Measurements from ENCODE around the gene UGT1A5.
"Not testable (repeated sequence)": the region's sequence is repeated elsewhere in the genome, so short reads cannot be mapped to it uniquely, and the experiment has no call there.

UGT1A5 gene

DNA sequence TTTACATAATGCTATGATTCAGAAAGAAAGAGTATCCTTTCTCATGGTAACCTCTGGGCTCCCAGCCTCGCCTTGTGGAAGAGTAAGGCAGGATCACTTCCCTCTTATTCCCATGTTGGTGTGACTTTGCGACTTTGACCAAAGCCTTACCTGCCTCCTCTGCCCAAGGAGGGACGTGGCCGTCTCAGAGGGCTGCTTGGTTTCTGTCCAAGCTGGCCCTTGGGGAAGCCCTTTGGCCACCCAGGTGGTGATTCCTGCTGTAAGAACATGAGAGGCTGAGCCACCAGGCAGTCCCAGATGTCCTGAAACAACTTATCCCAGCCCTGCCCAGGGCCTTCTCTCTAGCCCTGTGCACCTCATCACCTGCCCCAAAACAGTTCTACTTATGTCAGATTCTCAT is 14.0 kb upstream of the UGT1A5 start:
- no peak for DNase-seq

DNA sequence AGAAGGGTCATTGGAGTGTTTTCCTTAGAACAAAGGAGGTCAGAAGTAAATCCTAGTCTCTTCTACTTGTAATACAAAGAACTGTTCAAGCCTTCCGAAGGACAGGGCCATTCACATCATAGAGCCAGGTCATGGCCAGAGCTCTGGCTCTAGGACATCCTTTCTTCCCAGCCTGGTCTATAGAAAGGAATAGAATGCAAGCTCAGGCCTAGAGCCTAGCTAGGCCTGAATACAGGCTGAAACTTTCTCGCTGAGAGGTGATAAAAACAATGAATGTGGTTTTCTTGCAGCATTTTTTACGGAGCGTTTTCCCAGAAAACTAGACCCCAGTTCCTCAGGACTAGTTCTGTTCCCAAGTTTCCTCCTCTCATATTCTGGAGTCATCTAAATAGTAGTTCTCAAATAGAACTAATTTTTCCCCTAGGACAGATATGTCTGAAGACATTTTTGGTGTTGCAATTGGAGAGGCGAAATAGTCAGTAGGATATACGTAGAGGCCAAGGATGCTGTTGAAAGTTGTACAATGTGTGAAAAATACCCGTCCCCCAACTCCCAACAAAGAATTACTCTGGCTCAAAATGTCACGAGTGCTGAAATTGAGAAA is 13.2 kb upstream of the UGT1A5 start:
- DNase-seq: no peak

DNA sequence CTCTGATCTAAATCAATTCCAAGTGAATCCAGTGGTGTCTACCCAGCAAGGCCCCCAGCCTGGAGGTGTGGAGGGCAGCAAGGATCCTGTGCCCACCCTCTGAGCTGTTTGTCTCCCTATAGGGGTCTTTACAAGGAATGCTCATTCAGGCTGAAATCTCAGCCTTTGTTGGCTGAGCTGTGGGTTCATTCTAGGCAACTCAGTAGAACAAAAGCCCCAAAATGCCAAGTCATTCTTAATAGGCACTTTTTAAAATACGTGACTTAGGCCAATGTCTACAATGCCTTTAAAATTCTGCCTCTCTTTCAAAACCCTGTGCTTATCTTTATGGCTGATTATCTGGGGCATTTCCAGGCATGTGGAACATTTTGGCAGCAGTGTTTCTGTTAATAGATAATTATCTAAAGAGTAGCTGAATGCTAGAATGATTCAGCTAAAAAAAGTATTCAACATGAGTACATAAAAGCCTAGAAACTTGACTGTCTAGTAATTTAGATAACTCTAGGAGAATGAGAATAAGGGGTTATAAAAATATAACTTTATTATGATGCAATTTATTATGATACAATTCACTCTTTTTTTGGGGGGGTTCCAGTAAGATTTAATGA is 12.6 kb upstream of the UGT1A5 start:
- no peak for DNase-seq

DNA sequence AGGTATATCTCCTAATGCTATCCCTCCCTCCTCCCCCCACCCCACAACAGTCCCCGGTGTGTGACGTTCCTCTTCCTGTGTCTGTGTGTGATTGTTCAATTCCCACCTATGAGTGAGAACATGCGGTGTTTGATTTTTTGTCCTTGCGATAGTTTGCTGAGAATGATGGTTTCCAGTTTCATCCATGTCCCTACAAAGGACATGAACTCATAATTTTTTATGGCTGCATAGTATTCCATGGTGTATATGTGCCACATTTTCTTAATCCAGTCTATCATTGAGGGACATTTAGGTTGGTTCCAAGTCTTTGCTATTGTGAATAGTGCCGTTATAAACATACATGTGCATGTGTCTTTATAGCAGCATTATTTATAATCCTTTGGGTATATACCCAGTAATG is 11.9 kb upstream of the UGT1A5 start:
- not testable (repeated sequence) for DNase-seq

DNA sequence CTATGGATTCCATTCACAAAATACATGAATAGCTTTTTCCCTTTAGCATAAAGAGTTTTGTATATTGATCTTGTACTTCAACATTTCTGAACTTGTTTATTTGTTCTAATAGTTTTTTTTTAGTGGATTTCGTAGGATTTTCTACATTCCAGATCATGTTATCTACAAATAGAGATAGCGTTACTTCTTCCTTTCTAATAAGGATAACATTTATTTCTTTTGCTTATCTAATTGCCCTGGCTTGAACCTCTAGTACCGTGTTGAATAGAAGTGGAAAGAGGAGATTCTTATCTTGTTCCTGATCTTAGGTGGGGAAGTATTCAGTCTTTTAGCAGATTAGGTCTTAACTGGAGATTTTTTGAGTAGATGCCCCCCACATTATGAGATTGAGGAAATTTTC is 10.5 kb upstream of the UGT1A5 start:
- DNase-seq: no peak

DNA sequence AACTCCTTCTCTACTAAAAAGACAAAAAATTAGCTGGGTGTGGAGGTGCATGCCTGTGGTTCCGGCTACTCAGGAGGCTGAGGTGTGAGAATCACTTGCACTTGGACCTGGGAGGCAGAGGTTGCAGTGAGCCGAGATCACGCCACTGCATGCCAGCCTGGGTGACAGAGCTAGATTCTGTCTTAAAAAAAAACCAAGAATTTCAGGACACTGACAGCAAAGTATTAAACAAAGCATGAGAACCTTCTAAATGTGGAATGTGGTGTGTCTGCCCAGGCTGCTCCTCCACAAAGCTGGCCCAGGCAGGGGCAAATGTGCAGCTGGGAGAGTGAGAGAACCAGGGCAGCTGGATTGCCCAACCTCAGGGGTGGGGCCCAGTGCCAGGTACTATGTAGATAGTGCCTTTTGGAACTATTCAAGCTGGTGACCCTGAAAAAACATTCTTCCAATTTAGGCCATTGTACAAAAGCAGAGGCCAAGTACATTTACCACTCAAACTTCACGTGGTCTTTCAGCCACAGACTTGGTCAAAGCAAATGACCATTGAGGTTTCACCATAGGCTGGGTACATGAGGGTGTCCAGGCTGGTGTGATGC is 6.7 kb upstream of the UGT1A5 start:
- no peak for DNase-seq

DNA sequence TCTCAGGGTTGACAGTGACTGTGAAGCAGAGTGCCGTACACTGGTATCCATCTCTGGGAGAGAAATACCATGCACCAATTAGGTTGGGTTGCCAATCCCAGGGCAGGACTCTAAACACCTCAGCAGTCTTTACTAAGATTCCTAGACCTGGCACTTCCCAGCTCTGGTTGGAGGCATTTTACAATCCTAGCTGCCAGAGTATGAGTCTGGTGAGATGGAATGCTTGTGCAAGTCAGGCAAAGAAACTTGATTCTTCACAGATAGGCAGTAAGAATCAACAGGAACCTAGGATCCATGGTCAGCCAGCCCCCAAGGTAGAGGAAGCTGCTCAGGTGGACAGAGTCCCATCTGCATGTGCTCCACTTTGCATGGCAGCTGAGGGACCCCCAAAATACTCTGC is 6.0 kb upstream of the UGT1A5 start:
- DNase-seq: no peak

DNA sequence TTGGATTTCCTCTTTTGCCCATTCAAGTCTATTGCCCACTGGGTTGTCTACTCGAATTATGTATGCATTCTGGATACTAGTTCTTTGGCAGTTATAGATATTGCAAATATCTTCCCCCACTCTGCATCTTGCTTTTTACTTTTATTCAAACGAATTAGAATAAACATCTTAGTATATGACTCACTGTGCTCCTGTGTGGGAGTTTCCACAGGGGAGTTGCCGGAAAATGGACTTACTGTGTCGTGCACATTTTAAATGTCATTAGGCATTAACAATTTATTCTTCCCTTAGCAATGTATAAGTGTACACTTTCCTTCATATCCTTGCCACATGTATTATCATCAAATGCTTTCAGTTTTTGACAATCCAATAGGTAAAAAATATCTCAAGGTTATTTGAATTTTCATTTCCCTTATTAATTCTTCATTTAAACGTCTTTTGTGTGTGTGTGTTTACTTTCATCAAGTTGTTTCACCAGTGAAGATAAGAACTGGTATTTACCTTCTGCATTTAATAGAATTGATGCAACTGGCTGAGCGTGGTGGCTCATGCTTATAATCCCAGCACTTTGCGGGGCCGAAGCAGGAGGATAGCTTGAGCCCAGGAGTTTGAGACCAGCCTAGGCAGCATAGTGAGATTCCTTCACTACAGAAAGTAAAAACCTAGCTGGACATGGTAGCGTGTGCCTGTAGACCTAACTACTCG is 4.6 kb upstream of the UGT1A5 start:
- no peak for DNase-seq

DNA sequence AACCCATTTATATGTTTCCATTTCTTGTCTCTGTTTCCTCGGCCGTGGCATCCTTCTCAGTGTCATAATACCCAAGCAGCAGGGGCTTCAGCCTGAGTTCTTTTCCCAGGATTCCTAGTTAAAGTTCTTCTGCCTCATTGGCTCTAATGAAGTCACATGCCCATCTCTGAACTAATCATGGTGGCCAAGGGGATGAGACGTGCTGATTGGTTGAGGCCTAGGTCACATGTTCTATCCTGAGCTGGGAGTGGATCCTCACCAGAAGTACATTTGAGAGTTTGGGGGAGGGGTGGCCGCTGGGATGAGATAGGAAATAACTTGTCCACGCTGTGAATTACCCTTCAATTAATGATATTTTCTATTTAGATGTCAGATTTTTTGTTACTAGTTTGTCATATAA is 3.8 kb upstream of the UGT1A5 start:
- no peak for DNase-seq

DNA sequence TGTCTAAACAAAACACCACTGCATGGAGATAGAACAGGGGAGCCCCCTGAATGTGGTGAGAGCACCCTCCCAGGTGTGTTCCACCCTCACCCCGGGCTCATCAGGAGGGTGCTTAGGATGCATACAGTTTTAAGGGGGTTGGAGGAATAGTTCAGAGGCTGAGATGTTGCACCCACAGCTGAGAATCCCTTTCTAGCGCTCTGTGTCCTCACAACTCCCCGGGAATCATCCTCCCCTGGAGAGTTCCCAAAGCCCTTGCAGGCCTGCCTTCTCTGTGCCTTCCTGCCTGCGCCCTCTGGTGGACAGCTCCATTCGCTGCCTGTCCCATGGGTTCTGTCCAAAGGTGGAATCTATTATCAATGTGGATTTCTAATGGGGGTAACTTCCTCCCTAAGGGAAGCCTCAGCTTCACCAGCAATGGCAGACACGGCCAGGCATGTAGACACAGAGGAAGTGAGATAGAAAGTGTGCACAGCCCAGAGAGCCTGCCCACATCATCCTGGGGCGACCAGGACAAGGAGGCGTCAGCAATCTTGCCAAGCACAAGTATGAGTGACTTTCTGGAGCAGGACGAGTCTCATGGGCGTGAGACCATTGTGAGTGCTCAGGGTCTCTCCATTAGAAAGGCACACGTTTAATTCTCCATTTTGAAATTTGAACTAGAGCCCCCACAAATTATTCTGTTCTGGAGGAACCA is 1.2 kb upstream of the UGT1A5 start:
- DNase-seq: peak; percentile 25 to 74

DNA sequence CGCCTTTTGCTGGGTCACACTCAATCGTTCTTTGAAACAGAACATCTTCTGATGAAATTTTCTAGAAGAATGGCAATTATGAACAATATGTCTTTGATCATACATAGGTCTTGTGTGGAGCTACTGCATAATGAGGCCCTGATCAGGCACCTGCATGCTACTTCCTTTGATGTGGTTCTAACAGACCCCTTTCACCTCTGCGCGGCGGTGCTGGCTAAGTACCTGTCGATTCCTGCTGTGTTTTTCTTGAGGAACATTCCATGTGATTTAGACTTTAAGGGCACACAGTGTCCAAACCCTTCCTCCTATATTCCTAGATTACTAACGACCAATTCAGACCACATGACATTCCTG is 532 bp downstream of the UGT1A5 start:
- no peak for DNase-seq

DNA sequence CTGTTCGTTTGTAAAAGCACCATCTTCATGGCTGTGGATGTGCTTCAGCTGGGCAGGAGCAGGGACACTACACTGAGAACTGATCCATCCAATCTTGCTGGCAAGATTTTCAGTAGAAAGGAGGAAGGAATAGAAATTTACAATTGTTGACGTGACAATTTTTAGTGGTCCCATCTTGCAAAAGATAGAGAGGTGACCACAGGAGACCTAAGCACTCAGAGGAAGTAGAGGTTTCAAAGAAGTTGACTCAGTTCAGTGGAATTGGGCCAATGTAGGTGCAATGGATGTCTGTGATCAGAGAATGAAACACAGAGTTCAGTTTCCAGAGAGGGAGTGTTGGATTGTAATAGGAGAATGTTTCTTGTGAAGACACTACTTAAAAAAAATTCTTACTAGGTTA is 1.4 kb downstream of the UGT1A5 start:
- no peak for DNase-seq

DNA sequence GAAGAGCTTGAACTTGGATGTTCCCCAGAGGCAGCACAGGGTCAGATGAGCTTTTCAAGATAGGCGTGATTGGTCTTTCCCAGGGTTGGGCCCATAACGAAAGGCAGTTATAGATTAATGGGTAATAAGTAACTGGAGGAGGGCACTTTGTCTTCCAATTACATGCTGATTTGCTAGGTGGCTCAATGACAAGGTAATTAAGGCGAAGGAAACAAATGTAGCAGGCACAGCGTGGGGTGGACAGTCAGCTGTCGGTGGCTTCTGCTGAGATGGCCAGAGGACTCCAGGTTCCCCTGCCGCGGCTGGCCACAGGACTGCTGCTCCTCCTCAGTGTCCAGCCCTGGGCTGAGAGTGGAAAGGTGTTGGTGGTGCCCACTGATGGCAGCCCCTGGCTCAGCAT is 5.8 kb downstream of the UGT1A5 start, which contains the start of gene UGT1A4:
TSS of gene UGT1A4 (plus strand) at position 185 of the 400 bp plus-strand sequence. CDS start at position 270, 85 bp downstream.
- DNase-seq: no peak

DNA sequence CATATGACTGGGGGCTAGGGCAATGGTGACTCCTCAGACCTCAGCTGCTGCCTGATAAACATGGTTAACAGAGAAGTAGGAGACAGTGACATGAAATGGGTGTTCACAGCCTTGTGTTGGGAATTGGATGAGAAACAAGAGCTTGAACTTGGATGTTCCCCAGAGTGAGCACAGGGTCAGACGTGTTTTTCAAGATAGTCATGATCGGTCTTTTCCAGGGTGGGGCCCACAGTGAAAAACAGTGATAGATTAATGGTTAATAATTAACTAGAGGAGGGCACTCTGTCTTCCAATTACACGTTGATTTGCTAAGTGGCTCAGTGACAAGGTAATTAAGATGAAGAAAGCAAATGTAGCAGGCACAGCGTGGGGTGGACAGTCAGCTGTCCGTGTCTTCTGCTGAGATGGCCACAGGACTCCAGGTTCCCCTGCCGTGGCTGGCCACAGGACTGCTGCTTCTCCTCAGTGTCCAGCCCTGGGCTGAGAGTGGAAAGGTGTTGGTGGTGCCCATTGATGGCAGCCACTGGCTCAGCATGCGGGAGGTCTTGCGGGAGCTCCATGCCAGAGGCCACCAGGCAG is 16.1 kb downstream of the UGT1A5 start, which contains the start of gene UGT1A3:
TSS of gene UGT1A3 (plus strand) at position 320 of the 579 bp plus-strand sequence. CDS start at position 405, 85 bp downstream.
- no peak for DNase-seq

DNA sequence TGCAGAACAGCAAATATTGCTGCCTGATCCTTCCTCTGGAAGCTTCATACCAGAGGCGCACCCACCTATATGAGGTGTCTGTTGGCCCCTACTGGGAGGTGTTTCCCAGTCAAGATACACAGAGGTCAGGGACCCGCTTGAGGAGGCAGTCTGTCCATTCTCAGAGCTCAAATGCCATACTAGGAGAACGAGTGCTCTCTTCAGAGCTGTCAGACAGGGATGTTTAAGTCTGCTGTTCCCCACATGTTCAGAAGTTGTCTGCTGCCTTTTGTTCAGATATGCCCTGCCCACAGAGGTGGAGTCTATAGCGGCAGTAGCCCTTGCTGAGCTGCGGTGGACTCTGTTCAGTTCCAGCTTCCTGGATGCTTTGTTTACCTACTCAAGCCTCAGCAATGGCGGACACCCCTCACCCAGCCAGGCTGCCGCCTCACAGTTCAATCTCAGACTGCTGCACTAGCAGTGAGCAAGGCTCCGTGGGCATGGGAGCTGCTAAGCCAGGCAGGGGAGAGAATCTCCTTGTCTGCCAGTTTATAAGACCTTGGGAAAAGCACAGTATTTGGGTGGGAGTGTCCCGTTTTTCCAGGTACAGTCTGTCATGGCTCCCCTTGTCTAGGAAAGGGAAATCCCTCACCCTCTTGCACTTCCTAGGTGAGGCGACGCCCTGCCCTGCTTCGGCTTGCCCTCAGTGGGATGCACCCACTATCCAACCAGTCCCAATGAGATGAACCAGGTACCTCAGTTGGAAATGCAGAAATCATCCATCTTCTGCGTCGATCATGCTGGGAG is 24.4 kb downstream of the UGT1A5 start:
- DNase-seq: not testable (repeated sequence)

DNA sequence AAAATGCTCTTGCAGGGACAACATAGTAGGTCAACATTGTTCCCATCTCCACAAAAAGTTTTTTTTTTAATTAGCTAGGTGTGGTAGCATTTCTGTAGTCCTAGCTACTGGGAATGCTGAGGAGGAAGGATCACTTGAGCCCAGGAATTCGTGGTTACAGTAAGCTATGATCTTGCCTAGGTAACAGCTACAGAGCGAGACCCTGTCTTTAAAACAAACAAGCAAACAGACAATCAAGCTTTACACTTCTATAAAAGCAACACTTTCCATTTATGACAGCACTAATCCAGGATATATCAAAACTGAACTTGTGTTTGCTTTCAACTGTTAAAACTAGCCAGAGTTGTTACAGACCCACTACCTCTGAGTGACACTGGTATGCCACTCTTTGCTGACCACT is 28.2 kb downstream of the UGT1A5 start:
- no peak for DNase-seq

DNA sequence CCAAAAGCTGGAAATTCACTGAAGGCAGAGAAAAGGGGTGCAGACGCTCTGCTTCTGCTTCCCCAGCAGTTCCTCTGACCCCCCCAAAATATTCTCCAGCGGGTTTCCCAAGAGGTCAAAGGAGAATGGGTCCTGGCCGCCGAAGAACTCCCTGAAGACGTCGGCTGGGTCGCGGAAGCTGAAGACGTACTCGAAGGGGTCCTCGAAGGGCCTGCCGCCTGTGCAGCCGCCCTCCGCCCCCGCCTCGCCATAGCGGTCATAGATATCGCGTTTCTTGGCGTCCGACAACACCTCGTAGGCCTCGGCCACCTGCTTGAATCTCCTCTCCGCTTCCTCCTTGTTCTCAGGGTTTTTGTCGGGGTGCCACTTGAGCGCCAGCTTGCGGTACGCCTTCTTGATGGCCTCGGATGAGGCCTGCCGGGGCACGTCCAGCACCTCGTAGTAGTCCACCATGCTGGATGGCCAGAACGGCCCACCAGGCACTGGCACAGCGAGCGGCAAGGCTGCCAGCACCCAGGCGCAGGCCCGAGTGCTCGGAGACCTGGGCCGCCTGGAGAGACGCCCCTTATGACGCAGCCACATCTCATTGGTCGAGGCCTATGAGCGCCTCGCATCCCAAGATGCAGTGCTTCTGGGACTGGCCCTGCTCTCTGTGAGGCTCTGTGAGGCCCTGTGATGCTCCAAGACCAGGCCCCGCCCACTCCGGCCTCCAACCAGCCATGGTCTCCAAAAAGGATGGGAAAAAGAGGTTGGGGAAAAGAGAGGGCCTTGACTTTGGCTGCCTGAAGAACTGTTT is 31.0 kb downstream of the UGT1A5 start:
- DNase-seq: no peak

DNA sequence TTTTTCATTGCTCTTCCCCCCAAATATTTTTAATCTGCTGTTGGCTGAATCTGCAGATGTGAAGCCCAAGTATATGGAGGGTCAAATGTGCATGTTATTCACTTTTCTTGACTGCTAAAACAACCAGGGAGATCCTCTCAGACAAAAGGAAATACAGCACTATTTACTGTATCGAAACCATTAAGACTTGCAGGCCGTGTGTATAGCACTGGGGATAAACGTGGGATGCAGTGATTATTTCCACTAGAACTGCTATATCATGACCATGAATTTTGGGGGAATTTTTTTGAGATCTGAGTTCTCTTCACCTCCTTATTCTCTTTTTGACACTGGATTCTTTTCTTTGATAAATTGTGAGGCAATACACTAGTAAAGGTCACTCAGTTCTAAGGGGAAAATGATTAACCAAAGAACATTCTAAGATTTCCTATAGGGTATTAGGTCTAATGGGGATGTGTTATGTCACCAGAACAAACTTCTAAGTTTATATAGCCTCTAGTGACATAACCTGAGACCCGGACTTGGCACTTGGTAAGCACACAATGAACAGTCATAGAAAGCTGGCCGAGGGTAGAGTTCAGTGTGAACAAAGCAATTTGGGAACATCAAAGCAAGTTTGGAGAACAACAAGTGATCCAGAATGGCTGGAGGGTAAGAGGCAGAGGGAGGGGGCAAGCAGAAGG is 32.5 kb downstream of the UGT1A5 start:
- DNase-seq: no peak

DNA sequence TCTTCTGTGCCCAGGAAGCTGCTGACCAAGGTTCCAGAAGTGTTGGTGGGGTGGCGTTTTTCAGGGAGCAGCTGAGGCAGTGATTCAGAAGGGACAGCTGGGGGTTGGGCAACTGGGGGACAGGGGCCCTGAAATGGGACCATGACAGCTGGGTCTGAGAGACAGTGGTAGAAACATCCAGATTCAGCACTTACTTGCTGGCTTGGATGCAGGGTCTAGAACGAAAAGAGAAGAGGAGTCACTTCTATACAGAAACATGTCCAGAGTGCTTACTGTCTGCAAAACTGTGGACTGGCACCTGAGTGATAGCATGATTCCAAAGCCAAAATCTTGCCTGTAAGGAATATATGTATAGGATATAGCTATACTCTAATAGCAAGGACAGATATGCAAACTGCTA is 33.1 kb downstream of the UGT1A5 start:
- DNase-seq: not testable (repeated sequence)

DNA sequence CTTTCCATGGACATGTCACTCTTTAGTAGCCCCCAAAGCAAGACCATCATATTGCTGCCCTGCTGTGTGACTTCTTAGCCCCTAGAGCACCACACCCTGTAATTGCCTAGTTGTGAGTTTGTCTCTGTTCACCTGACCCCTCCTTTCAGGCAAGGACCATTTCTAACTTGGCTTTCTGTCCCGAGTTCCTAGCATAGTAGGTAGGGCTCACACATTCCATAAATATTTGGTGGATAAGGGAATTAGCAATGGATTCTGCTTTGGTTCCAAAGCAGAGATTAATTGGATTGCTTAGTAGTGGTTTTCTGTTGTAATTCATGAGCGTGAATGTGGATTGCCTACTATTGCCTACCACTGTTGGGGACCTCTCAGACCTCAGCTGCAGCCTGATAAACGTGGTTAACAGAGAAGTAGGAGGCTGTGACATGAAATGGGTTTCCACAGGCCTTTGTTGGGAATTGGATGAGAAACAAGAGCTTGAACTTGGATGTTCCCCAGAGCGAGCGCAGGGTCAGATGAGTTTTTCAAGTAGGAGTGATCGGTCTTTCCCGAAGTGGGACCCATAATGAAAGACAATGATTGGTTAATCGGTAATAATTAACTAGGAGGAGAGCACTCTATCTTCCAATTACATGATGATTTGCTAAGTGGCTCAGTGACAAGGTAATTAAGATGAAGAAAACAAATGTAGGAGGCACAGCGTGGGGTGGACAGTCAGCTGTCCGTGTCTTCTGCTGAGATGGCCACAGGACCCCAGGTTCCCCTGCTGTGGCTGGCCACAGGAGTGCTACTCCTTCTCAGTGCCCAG is 34.0 kb downstream of the UGT1A5 start:
- DNase-seq: no peak
